Measurements from ENCODE around the gene PSMA5.

GRCh38 chr1:109466452-109467300, 40.4 kb upstream of the PSMA5 start, which contains the start of gene SYPL2:
- peak; percentile 24; the same call in 1 of the 2 replicates for TF ChIP-seq CTCF (IDR thresholded peaks at IDR 0.05)
- no peak for TF ChIP-seq ZFX (IDR thresholded peaks at IDR 0.05; ENCODE audit: borderline replicate concordance)

Data from 22Rv1 (cell line).